GM18873 (cell line): Measurements from ENCODE around the gene FAM219A.

Source experiments
- ATAC-seq: cut with Tn5 transposase; IDR thresholded peaks from one replicate; pipeline ENCODE4 v1.9.1; 2021; ENCODE audit warnings: mild to moderate bottlenecking, moderate library complexity, moderate number of reproducible peaks; ENCODE audit not compliant: unreplicated experiment, low FRiP score

Gene FAM219A, protein sequence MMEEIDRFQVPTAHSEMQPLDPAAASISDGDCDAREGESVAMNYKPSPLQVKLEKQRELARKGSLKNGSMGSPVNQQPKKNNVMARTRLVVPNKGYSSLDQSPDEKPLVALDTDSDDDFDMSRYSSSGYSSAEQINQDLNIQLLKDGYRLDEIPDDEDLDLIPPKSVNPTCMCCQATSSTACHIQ

DNA sequence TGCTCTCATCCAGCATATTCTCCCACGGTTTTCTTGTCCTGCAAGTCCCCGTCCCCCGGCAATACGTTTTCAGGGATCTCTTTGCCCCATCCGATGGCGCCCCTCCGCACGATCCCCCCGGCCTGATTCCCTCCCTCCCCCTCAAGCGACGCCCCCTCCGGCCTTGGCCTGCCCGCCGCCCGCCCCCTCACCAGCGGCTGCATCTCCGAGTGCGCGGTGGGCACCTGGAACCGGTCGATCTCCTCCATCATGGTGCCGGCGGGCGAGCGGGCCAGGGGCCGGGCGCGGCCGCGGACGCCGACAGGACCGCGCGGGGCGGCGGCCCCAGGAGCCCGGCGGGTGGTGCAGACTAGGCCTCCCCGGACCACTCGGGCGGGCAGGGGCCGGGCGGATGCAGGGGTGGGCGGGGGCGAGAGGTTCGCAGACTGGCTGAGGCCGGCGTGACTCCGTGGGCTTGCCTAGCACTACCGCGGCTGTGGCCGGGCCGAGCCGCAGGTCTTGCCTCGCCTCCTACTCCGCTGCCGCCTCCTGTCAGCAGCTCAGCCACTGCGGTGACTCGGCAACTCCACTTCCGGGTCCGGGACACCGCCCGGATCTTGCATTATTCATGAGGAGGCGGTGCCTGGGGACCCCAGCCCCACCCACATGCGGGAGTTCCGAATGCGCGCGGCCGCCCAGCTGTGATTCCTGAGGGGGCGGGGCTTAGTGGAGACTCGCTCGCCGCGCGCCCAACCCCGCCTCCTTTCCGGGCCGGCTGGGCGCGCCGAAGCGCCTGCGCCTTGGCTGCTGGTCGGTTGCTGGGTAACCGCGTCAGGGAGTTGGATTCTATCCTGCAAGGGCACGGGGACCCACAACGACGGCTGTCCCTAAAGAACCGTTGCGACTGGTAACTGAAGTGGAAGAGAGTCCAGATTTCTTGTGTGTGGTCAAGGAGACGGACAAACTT, at the start of gene FAM219A, which contains the start of gene DNAI1:
TSS of gene FAM219A (minus strand) at position 558 of the 946 bp plus-strand sequence. CDS start at position 251, 307 bp downstream.
TSS of gene DNAI1 (plus strand) at position 793 of the 946 bp plus-strand sequence. CDS start 201 bp downstream, outside the sequence.
- ATAC-seq = peak; percentile 93

DNA sequence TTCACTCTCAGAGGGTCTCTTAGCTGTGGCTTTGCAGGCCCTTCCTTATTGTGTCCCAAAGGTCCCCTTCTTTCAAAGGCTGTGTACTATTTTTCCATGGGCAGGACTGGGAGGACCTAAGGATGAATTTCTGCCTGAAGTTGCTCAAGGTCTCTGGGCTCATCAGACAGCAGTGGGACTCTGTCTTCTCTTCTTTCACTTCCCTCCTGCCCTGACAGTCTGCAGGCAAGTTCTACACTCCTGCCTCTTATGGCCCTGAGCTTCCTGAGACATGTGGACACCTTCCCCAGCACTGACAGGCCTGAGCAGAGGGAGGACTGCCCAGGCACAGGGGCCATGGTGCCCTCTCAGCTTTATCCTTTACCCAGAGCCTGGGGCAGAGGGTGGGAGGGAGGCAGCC, 49.6 kb upstream of the FAM219A start:
- no peak for ATAC-seq

DNA sequence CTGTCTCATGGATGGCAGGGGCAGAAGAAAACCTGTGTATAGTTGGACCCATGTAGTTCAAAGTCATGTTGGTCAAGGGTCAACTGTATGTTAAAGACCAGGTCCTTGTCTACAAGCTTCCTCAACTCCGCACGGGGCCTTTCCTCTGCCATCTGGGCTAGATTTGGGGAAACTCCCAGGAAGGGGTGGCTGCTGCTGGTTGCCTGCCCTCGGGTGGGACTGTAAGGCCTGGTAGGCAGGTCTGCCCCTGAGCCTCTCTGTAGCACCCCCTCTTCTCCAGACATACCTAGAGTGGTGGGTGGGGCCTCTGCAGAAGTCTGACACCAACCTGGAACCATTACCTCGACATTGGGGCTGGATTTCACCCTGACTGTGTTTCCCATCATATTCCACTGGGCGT, 49.2 kb upstream of the FAM219A start:
- no peak for ATAC-seq

DNA sequence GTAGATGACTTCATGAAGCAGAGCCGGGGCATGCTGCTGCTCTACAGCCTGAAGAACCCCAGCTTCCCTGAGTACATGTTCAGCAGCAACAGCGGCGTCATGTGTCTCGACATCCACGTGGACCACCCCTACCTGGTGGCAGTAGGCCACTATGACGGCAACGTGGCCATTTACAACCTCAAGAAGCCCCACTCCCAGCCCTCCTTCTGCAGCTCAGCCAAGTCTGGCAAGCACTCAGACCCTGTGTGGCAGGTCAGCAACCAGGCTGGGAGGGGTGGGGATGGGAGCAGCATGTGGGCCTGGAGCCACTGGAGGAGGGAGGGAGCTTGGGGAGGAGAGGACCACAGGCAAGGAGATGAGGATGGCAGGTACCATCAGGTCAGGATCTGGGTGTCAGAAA, 48.3 kb upstream of the FAM219A start:
- ATAC-seq = no peak

DNA sequence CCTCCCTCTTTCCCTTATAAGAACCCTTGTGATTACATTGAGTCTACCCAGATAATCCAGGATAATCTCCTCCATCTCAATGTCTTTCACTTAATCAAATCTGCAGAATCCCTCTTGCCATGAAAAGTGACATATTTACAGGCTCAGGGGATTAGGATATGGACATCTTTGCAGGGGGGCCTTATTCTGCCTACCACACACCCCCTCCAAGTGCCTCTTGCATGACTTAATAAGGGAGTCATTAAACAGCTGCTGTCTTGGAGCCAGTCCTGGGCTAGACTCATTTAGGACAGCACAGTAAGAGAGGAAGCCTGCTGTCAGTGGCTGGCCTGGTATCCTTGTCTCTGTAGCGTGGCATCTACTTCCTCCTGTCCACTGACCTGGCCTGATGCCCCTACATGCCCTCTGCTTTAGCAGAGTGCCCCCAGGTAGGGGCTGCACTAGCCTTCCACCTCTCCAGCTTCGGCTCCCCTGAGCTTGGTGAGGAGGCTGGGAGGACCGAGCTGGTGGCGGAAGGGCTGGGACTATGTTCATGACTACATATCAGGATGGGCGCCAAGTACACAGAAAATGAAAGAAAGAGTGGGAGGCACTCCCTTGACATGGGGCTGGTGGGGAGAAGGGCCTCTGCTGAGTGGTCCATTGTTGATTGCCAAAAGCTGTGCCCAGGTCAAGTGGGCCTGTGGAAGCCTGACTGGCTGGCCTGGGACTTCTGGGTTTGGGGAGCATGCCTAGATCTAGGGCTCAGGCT, 47.2 kb upstream of the FAM219A start:
- ATAC-seq = no peak

DNA sequence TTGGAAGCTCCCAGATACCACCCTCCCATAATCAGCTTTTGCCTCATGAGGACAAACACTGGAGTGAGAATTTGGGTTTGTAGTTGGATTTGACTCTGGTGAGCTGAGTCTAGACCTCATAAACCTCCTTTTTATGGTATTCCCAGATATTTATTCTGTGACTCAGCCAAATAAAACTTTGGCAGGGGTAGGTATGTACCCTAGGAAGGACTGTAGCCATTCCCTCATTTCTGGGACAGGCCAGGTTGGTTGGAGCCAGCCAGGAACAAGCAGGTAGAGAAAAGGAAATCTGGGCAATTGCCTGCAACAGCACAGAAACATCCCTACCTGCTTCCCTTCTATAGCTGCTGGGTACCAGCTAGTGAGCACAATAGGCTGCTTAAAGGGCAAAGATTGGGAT, 45.0 kb upstream of the FAM219A start:
- no peak for ATAC-seq

DNA sequence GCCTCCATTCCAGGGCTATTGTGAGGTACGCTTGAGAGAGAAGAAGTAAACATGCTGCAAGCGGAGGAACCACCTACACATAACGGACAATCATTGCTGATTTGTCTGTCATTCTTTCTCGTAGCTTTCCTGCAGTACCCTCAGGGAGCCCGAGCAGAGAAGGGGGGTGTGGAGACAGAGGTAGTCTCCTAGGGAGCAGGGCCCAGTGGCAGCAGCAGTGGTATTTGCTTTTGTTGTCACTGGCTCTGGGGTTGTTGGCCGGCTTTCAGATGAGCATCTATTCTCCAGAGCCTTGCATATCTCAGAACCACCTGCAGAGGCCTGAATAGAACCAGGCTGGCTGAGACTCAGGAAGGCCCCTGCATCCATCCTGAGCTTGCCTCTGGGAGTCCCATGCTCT, 44.5 kb upstream of the FAM219A start:
- ATAC-seq = no peak

DNA sequence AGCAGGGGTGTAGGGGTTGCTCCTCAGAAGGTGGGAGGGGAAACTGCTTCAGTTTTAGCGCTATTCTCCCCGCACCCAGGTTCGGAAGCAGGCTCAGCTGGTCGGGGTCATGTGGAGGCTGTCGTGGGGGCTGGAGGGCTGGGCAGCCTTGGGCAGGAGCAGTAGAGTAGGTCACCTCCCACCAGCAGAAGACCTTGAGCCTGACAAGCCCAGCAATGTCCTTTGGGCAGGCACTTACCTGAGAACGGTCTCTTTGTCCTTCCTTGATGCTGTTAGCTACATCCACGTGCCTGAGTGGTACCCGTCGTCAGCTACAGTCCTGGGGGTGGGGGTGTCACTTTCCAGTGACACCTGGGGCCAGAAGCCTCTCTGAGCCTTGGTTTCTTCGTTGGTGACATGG, 44.1 kb upstream of the FAM219A start:
- ATAC-seq = no peak

DNA sequence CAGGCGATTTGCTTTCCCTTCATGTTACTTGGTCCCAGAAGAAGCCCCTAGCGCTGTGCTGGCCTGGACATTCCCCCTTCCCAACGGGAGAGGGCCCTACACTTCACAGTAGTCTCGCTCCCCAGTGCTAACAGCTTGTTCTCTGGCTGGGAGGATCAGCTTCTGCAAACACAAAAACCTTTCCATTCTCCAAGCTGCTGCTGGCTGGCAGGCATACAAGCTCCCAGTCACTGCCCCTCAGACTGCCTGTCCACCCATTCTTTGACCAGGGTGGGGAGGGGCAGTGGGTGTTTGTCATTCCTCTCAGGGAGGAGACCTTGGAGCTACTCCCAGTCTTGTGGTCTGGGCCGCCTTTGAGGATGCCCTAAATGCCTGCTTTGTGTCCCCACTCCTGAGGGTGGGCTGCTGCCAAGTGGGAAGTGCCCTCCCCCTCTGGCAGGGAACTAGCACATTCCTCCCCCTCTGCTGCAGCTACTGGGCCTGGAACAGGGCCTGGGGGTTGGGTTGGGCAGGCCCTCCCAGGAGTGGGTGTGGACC, 43.6 kb upstream of the FAM219A start:
- ATAC-seq = no peak

DNA sequence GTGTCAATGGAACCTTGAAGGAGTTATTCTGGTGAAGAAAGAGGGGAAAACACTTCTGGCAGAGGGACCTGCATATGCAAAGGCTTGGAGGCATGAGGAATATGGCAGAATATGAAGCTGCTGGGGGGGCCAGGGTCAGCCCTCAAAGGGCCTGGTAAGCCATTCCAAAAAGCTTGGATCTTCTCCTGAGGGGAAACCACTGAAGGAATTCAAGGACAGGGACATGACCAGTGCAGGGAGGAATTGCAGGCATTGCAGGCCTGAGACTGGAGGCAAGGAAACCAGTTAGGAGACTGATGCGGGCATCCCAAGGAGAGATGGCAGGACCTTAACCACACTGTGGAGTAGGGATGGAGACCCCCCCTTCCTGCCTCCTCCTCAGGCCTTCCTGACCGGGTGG, 43.0 kb upstream of the FAM219A start:
- no peak for ATAC-seq

DNA sequence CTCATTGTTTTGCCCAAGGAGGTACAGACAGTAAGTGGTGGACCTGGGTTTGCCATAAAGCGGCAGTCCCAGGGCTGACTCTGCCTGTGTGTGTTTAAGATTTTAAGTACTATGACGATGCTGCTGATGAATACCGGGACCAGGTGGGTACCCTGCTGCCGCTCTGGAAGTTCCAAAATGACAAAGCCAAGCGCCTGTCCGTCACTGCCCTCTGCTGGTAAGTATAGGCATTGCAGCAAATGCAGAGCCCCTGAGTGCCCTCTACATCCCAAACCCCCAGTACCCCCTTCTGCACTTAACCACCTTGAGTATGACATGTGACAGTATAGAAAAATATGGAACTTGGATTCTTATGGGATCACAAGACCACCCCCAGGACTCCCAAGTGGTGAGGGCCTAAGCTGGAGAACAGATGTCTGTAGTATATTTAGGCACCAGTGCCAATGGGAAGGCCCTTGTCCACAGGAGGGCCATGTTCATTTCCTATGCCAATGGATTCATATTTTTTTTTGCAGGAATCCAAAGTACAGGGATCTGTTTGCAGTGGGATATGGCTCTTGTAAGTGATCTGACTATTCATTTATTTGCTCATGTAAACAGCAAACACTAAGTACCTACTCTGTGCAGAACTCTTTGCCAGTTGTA, 42.4 kb upstream of the FAM219A start:
- no peak for ATAC-seq

DNA sequence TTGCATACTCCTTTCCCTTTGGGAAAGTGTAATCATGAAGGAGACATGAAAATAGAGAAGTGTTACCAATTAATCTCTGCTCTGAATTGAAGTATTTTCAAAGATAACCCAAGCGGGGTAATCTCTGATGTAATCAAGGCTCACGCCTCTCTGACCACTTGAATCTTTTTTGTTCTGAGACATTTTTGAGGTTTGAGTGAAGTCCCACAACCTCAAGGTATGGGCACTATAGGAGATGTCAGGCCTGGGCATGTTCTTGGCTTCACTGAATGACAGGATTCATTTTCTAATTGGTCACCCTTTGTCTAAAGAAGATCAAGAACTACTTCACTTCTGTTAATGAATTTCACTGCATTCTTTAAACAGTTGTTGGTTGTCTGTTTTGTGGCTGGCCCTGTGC, 40.7 kb upstream of the FAM219A start:
- no peak for ATAC-seq

DNA sequence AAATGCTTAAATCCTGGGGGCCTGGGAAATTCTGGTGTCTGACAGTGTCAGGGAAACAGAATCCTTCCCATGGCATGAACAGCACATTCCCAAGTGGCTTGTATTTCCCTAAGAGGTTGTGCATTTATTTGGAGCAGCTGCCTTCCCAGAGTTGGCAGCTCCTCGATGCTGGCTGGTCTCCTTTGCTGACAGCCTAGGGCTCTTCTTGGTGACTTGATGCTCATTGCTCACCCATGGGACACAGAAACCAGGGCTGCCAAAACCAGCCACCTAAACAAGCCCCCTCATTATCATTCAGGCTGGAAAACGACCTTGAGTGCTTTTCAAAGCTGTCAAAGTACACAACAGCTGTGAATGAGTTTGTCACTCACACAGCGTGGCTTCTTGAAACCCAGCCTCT, 40.2 kb upstream of the FAM219A start:
- ATAC-seq = no peak

DNA sequence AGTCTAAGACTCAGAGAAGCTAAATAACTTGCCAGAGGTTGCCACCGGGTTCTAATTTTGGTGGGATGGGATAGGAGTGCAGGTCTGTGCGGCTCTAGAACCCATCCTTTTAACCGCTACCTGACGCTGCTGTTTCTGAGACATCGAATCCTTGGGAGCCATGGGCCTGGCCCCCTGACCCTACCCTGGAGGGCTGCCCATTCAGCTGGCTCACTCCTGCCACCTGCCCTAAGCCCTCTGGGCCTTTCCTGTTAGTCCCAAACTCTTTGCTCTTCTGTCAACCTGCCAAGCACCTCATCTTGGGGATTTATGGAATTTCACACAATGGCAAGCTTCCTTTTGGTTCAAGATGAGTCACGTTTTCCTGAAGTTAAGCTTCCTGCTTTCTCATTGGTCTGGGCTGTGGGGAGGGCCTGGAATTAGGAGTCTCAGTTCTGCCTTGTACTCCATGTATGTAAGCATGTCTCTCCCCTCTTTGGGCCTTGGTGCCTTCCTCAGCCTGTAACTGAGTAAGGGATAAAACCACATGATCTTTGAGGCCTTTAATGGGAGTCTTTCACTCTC, 37.9 kb upstream of the FAM219A start:
- no peak for ATAC-seq

DNA sequence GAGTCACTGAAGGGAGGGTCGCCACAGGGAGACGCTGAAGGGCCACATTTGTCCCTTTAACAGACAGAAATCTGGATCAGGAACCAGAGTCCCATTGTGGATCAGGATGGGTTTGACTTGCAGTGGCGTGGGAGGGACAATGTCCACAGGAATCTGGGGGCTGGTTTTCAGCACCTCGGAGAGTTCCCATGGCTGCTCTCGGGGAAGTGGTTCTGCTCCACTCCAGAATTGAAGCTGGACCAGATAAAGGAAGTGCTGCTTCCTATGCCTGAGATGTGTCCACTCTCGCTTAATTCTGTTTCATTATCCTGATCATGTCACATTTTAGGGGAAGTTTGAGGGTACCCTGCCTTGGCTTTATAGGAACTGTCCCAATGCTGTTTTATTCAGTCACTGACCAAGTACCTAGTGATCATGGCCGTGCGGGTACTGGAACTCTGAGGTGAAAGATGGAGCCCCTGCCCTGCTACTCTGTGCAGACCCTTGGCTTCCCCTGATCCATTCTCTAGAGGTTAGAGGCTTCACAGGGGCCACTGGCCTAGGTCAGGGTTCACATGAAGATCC, 35.7 kb upstream of the FAM219A start:
- ATAC-seq = no peak

DNA sequence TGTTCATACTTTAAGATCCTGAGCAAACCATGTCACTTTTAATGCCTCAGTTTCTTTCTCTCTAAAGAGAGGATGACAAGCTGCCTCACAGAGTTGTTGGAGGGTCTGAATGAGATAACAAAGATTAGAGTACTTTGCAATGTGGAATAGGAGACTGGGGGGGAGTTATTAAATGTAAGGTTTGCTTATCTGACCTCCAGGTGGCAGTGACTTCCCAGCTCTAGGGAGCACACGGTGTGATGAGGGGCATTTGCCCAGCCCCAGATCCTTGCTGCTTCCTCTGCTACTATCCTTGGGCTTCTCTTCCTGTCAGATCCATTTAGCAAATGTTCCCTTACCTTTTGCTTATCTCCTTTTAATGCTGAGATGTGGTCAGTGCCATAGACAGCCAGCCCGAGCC, 33.7 kb upstream of the FAM219A start:
- ATAC-seq = no peak

DNA sequence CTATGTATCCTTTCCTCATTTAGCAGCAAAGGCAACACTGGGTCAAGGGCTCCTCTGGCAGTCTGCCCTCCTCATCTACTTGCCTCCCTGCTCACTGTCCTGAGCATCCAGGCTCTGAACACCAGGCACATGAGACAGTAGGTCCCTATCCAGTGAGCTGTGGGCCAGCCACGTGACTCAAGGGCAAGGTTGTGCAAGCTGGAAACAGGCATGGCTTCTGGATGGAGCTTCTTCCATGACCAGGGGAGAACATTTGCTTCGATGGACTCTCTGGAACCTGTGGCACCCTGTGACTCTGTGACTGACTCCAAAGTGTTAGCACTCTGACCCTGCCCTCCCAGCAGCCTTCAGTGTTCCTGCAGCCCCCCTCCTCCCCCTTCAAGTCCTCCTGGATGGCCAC, 33.2 kb upstream of the FAM219A start:
- ATAC-seq = no peak

DNA sequence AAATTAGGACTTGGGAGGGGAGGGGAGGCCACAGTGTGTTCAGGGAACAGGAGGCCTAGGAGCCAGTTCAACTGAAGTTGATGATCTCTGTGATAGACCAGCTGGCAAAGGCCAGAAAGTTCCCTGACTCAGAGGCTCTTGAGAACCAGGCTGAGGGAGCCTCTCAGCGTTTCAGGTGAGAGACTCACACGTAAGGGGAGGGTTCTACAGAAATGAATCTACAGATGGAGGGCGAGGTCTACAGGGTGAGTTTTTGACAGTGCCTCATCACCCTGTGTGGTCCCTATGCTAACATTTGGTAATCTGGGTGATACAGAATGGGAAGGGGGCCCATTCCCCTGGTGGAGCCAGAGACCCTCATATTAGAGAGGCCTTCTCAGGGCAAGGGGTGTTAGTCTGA, 32.4 kb upstream of the FAM219A start:
- ATAC-seq = no peak

DNA sequence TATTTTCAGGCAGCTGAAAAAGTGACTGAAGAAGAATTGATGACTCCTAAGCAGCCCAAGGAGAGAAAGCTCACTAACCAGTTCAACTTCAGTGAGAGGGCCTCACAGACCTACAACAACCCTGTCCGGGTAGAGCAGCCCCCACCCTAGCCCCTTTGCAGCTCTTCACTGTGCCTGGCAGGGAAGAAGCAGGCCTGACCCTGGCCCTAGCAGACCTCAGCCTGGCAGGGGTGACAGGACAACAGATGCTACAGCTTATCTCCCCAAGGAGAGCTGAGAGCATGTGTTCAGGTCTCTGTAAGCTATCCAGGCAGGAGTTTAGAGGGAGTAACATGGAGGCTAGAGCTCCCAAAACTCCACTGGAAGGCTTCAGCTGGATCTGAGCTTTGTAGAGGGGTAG, 32.0 kb upstream of the FAM219A start:
- ATAC-seq = no peak

DNA sequence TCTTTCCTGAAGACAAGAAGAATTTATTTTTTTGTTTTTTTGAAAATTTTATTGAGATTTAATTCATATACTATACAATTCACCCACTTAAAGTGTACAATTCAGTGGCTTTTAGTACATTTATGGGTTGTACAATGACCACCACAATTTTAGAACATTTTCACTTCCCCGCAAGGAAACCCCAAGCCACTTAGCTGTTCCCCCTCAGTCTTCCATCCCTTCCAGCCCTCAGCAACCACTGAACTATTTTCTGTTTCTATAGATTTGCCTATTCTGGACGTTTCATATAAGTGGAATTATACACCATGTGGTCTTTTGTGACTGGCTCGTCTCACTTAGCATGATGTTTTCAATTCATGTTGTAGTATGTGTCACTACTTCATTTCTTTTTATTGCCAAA, 28.2 kb upstream of the FAM219A start:
- ATAC-seq = no peak
